H54 (cell line): Measurements from ENCODE around the gene CTNNA1.

Source experiments
- DNase-seq: peaks from one replicate; pipeline ENCODE4 v3.0.0; 2011; ENCODE audit warnings: low spot score, mixed read lengths; ENCODE audit not compliant: insufficient read length
- FAIRE-seq: peaks from 3 replicates; lab custom pipeline; 2011; peaks lifted over from hg19 to GRCh38; lab: Jason Lieb, UNC
- POLR2A ChIP-seq: IDR thresholded peaks from 2 replicates; pipeline ENCODE4 v1.6.1; 2011; ENCODE audit warnings: low read depth, mild to moderate bottlenecking, low read length

The CTNNA1 gene

GRCh38 chr5:138853132-138853531, 99.9 kb downstream of the CTNNA1 start:
- TF ChIP-seq POLR2A, result no peak
- DNase-seq (no peak), FAIRE-seq (no peak)

GRCh38 chr5:138867011-138867410, 113.8 kb downstream of the CTNNA1 start:
- no peak for FAIRE-seq
- no peak for DNase-seq
- TF ChIP-seq POLR2A, result no peak

GRCh38 chr5:138869038-138869437, 115.8 kb downstream of the CTNNA1 start:
- TF ChIP-seq POLR2A, result no peak
- no peak for FAIRE-seq
- no peak for DNase-seq

- DNase-seq, result no peak
- no peak for TF ChIP-seq POLR2A
- FAIRE-seq, result no peak
These were observed 116.7 kb downstream of the CTNNA1 start for GRCh38 chr5:138869763-138870500.

- DNase-seq (no peak), FAIRE-seq (no peak)
- TF ChIP-seq POLR2A, result no peak
These were observed 117.4 kb downstream of the CTNNA1 start for GRCh38 chr5:138870611-138871010.

- no peak for FAIRE-seq
- no peak for TF ChIP-seq POLR2A
- DNase-seq, result no peak
These were observed 119.7 kb downstream of the CTNNA1 start for GRCh38 chr5:138872841-138873465.

- no peak for TF ChIP-seq POLR2A
- DNase-seq (no peak), FAIRE-seq (no peak)
These were observed 120.4 kb downstream of the CTNNA1 start for GRCh38 chr5:138873466-138874221.

- FAIRE-seq, result no peak
- TF ChIP-seq POLR2A, result no peak
- DNase-seq, result no peak
These were observed 121.0 kb downstream of the CTNNA1 start for GRCh38 chr5:138874241-138874640.

GRCh38 chr5:138874771-138875551, 121.7 kb downstream of the CTNNA1 start, which contains the start of gene LRRTM2:
Gene LRRTM2 (minus strand): TSS chr5:138875335. CDS start chr5:138874911, 424 bp downstream.
- no peak for FAIRE-seq
- DNase-seq, result peak; percentile 31
- TF ChIP-seq POLR2A, result no peak

GRCh38 chr5:138875552-138875875, 122.3 kb downstream of the CTNNA1 start:
- no peak for DNase-seq
- FAIRE-seq, result no peak
- TF ChIP-seq POLR2A, result no peak

GRCh38 chr5:138875946-138876345, 122.7 kb downstream of the CTNNA1 start:
- no peak for FAIRE-seq
- no peak for DNase-seq
- no peak for TF ChIP-seq POLR2A

- FAIRE-seq (no peak), DNase-seq (no peak)
These were observed 123.6 kb downstream of the CTNNA1 start for GRCh38 chr5:138876811-138877210.

GRCh38 chr5:138878437-138879235, 125.4 kb downstream of the CTNNA1 start:
- TF ChIP-seq POLR2A, result no peak
- DNase-seq (no peak), FAIRE-seq (no peak)

More at GRCh38 chr5:138876811-138877210, 123.6 kb downstream of the CTNNA1 start:
- TF ChIP-seq POLR2A, result no peak
